Activated gamma-delta T cell (primary cell): Measurements from ENCODE around the gene PHF21B.
"Not testable (repeated sequence)": the region's sequence is repeated elsewhere in the genome, so short reads cannot be mapped to it uniquely, and the experiment has no call there.

Experiments used
- DNase-seq: peaks from one replicate; lab custom pipeline; 2025; lab: John Stamatoyannopoulos, UW

Gene PHF21B

GRCh38 chr22:44933666-44934453 is 75.9 kb downstream of the PHF21B start:
- no peak for DNase-seq

DNA sequence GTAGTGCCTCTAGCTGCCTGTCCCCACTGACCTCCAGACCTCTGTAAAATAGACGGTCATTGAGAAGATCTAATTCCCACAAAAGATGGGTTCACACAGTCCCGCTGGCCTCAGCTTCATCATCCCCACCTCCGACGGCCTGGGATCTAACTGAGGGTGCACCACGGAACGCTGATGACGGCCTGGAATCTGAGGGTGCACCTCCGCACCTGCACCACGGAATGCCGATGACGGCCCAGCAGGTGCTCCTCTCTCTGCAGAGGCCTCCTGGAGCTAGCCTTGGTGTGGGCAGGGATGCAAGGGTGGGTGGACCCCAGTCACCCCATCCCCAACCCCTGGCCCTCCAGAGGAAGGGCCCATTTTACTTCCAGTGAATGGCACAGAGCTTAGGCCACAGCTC is 77.3 kb downstream of the PHF21B start:
- DNase-seq = no peak

GRCh38 chr22:44931766-44932165 is 78.0 kb downstream of the PHF21B start:
- no peak for DNase-seq

GRCh38 chr22:44931077-44931540 is 78.7 kb downstream of the PHF21B start:
- no peak for DNase-seq

GRCh38 chr22:44930711-44931035 is 79.1 kb downstream of the PHF21B start:
- DNase-seq = no peak

DNA sequence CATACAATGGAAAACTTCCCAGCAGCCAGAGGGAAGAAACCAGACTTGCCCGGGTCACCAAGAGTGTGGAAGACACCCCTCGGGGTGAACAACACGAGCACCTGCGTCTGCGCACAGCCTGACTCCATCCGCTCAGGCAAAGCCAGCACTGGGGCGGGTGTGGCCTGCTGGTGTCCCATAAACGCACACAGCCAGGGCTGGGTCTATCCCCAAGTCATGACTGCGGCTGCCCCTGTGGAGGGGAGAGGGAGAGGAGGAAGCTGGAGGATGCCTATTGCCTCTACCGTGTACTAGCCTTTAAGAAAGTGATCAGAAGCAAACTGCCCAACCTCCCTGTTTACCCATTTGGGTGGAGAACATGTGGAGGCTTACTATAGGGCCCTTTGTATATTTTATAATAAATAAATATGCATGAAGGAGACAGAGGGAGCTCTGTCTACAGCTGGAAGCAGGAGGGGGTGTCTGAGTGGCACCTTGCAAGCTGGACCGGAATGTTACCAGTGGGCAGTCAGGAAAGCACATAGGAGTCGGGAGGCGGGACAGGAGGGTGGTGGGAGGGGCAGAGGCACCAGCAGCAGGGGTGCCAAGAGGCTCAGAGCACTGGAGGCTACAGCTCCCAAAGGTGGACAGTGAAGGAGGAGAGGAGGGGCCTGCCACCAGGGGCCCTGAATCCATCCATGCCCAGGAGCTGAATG is 79.6 kb downstream of the PHF21B start:
- no peak for DNase-seq

DNA sequence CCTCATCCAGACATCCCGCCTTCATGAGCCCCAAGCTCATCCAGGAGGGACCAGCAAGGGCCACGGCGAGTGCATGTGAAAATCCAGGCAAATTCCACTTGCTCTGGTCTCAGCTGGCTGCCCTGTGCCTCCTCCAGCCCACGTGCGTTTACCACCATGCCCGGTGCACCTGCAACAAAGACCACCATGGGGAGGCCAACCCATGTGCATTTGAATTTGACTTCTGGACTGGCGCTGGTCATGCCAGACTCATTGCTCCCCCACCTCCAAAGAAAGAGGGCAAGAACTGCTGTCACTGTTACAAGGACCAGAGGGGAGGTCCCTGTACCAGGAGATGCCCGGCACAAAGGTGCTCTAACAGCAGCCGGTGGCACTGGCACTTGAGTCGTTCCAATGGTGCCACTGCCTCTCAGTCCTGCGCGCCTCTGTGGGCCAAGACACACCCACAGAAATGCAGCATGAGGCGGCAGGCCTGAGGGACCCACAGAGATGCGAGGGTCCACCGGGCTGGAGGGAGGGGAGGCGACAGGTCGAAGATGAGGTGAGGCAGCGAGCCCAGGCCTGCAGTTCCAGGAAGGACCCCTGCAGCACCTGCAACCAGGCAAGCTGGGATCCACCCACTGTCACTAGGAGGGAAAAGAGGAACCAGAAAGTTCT is 80.3 kb downstream of the PHF21B start:
- DNase-seq = no peak

- DNase-seq = no peak
Measured at GRCh38 chr22:44928711-44929358, 81.0 kb downstream of the PHF21B start.

DNA sequence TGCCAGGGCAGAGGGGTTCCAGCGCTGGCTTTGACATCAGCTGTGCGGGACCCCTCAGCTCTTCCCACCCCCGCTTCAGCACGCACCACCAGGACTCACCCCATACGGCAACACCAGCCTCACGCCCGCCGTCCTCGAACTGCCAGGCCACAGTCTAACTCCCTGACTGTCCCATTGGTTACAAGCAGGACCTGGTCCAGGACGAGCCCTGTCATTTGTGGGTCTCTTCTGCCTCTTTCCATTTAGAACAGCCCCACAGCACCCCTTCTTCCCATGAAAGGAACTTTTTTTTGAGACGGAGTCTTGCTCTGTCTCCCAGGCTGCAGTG is 81.7 kb downstream of the PHF21B start:
- no peak for DNase-seq

GRCh38 chr22:44927463-44928135 is 82.2 kb downstream of the PHF21B start:
- no peak for DNase-seq

- DNase-seq = no peak
Measured at GRCh38 chr22:44926491-44927415, 83.1 kb downstream of the PHF21B start.

DNA sequence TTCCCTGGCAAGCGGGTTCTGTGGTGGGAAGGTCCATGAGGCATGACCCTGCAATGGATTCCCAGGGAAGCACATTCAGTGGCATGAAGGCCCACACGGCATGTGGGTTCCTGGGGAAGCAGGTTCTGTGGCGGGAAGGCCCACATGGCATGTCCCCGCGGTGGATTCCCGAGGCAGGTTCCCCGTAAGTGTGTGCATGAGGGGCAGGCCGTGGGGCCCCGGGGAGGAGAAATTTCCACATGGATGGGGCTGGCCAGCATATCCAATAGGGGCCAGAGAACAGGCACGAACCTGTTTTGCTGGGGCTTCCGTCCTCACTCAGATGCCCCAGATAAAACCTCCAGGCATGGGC is 83.7 kb downstream of the PHF21B start:
- no peak for DNase-seq

DNA sequence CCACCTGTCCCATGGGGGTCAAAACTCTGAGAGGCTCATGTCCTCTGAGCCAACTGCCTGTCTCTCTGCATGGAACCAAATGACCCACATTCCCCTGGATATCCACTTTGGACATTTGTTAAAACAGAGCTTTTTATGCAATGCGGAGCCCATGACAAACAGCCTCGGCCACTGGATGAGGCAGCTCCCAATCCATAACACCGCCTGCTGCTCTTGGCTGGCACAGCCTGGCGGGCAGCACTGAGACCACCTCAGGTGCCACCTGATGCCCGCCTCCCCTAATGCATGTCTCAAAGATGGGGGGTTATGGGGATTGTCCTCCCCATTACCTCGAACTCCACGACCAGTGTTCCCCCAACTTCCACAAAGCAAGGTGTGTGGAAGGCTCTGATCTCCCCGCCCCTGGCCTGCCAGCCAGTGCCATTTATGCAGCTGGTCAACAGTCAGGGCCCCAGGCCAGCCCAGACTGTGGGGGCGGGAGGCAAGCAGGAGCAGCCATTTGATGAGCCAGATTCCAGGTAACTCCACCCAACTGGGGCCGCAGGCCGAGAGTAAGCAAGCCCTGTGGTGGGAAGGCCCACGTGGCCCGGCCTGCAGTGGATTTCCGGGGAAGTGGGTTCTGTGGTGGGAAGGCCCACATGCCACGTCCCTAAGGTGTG is 84.2 kb downstream of the PHF21B start:
- DNase-seq = no peak

DNA sequence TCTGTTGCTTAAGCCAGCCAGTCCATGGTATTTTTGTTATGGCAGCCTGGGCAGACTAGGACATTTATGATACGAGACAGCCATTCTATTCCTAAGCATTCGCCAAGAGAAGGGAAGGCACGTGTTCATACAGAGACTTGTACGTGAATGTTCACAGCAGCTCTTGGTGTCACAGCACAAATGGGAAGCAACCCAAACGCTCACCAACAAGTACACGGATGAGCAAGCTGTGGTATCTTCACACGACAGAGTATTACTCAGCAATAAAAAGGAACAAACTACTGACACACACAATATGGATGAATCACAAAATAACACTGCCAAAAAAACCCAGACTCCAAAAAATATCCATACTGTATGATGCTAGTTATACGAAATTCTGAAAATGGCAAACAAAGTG is 85.1 kb downstream of the PHF21B start:
- DNase-seq = no peak

DNA sequence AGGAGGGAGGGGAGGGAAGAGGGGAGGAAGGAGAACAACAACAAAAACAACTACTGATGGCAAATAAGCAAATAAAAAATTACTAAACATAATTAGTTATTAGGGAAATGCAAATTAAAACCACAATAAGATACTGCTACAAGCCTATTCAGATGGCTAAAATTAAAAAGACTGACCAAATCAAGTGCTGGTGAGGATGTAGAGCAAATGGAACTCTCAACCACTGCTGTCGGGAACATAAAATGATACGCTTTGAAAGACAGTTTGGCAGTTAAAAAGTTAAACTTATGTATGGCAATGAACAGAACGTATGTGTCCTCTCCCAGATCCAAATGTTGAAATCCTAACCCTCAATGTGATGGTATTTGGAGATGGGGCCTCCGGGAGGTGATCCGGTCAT is 85.7 kb downstream of the PHF21B start:
- no peak for DNase-seq

DNA sequence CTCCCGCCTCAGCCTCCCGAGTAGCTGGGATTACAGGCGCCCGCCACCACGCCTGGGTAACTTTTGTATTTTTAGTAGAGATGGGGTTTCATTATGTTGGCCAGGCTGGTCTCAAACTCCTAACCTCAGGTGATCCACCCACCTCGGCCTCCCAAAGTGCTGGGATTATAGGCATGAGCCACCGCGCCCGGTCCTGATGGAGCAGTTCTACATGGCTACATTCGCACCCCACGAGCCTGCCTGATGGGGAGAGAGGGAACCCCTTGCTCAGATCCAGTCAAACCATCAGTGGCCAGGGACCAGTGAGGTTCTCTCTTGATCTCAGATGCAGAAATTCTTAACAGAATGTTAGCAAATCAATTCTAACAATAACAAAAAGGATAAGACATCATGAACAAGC is 88.0 kb downstream of the PHF21B start:
- DNase-seq = not testable (repeated sequence)

DNA sequence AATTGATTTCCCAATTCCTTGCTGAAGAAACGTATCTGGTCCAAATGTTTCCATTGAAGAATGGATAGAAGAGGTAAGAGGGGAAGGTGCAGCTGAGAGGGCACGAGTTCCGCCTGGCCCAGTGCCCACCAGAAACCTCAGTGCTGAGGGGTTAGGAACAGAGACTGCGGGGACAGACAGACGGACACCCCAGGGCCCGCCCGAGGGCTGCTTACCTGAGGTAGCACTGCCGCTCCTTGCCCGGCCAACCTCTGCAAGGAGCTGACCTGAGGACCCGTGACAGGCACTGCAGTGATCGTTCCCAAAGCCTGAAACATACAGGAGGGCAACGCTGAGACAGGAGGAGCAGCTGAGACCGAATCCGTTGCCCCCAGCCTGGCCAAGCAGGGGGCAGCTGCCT is 89.6 kb downstream of the PHF21B start:
- no peak for DNase-seq

DNA sequence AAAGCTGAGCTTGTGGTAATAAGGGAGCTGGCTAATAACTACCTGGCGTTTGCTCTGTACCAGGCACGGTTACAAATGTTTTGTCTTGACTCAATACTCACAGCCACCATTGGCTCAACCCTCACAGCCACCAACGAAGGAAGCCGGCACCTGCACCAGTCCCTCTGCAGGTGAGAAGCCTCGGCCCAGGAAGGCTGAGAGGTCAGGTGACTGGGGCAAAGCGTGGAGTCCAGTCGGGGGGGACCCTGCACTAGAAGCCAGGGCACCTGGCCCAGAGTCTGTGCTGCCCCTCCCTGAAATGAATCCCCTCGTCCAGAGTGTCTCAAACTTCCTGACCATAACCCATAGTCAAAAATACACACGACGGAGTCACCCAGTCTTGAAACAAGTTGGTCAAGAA is 90.1 kb downstream of the PHF21B start:
- no peak for DNase-seq

GRCh38 chr22:44918925-44919392 is 90.8 kb downstream of the PHF21B start:
- no peak for DNase-seq

- no peak for DNase-seq
Measured at GRCh38 chr22:44918166-44918924, 91.5 kb downstream of the PHF21B start.
